GM12801 (cell line): Measurements from ENCODE around the gene SRF.

Experiments used
- CTCF ChIP-seq: IDR thresholded peaks from one replicate; pipeline ENCODE4 v1.5.1; 2011; ENCODE audit warnings: control low read depth; ENCODE audit not compliant: insufficient read length; ENCODE audit errors: extremely low read depth

Gene SRF

GRCh38 chr6:43127877-43128276 is 43.2 kb upstream of the SRF start:
- TF ChIP-seq CTCF, result no peak

- no peak for TF ChIP-seq CTCF
These were observed 42.1 kb upstream of the SRF start for GRCh38 chr6:43128926-43129325.

GRCh38 chr6:43129434-43130194 is 41.5 kb upstream of the SRF start:
- TF ChIP-seq CTCF, result no peak

GRCh38 chr6:43130429-43130828 is 40.6 kb upstream of the SRF start:
- no peak for TF ChIP-seq CTCF

GRCh38 chr6:43138267-43138666 is 32.8 kb upstream of the SRF start:
- TF ChIP-seq CTCF, result no peak

- TF ChIP-seq CTCF, result no peak
These were observed 29.4 kb upstream of the SRF start for GRCh38 chr6:43141644-43142043.

GRCh38 chr6:43142101-43142500 is 29.0 kb upstream of the SRF start:
- no peak for TF ChIP-seq CTCF
